Measurements from ENCODE around the gene SYCP3.

DNA sequence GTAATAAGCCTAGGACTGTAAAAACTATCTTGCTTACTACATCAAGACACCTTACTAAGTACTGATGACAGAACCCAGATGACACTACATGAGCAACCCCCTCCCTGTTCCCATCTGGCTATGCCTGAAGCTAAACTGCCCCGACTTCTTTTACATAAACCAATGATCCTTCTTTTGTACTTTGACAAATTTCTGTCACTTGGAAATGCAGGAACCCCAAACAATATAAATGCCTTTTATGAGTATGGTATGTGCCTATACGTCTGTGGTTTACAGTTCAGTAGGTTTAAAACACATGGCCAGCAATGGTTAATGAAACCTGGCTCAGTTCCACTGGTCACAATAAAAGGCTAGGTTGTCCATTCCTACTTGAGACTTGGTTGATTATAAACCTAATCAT is 6.1 kb downstream of the SYCP3 start:
- TF ChIP-seq, protein P1, sequence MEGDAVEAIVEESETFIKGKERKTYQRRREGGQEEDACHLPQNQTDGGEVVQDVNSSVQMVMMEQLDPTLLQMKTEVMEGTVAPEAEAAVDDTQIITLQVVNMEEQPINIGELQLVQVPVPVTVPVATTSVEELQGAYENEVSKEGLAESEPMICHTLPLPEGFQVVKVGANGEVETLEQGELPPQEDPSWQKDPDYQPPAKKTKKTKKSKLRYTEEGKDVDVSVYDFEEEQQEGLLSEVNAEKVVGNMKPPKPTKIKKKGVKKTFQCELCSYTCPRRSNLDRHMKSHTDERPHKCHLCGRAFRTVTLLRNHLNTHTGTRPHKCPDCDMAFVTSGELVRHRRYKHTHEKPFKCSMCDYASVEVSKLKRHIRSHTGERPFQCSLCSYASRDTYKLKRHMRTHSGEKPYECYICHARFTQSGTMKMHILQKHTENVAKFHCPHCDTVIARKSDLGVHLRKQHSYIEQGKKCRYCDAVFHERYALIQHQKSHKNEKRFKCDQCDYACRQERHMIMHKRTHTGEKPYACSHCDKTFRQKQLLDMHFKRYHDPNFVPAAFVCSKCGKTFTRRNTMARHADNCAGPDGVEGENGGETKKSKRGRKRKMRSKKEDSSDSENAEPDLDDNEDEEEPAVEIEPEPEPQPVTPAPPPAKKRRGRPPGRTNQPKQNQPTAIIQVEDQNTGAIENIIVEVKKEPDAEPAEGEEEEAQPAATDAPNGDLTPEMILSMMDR (IDR thresholded peaks at IDR 0.05) = no peak
- TF ChIP-seq EZH2 (IDR thresholded peaks at IDR 0.05) (no peak), EZH2phosphoT487 (IDR thresholded peaks at IDR 0.05) (no peak)
